GM19043 (cell line): ENCODE data around the gene GALNS.
"Not testable (repeated sequence)": the region's sequence is repeated elsewhere in the genome, so short reads cannot be mapped to it uniquely, and the experiment has no call there.

ENCODE experiments used
- ATAC-seq: cut with Tn5 transposase; IDR thresholded peaks from one replicate; pipeline ENCODE4 v1.9.1; 2021; ENCODE audit warnings: low read depth; ENCODE audit not compliant: unreplicated experiment

Gene GALNS

DNA sequence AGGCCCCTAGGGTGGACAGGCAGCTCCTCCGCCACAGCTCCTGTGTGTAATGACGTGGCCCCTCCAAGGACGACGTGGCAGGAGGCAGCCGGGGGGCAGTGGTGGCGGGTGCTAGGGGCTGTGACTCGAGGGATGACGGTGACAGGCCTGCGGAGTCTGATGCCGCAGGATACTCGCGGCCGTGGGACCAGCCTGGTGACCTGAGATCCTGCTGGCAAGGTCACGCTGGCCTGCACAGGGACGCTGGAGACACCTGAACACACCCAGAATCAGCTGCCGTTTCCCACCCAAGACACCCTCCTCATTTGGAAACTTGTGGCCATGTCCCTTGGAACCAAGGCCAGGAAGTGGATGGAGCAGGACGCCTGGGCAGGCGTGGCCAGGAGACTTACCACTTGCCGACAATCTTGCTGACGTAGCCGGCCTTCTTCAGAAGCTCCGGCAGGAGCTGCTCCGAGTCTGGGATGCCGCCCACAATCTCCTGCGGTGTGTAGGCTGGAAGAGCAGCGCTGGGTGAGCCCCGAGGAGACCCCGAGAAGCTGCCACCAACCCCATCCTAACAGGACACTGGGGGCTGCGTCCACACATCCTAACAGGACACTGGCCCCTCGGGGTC, 16.0 kb downstream of the GALNS start:
- ATAC-seq = no peak

DNA sequence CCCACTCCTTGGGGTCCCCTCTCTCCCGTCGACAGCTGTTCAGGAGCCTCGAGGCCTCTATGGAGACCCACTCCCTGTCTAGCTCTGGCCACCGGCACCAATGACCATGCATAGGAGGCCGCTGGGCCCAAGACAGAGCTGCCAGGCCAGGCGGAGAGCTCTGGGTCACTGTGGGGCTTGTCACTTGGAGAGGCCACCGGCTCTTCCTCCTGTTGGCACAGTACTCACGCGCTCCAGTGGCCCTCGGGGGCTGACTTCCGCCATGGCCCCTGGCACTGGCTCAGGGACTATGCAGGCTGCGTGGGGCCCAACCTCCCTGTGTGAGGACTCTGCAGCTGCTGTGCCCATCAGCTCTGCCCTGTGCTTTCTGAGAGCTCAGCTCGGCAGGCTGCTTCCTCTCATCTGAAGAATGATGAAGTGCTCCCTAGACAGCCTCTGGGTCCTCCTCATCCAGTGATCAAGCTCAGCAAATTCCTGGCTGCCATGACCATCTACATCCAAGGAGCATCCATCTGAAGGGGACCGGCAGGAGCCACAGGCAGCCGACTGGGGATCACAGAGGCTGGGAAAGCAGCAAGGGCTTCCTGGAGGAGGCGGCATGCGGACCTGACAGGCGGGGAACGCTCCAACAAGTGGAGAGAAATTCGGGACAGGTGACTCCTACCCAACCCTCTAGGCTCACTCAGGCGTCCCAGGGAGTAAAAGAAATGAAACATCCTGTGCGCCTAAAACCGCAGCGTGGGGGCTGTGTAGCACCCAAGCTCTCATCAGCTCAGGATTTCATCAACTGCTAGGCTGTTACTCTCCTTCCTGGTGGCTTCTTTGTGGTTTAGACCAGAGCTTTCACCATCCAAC, 16.8 kb downstream of the GALNS start:
- no peak for ATAC-seq

DNA sequence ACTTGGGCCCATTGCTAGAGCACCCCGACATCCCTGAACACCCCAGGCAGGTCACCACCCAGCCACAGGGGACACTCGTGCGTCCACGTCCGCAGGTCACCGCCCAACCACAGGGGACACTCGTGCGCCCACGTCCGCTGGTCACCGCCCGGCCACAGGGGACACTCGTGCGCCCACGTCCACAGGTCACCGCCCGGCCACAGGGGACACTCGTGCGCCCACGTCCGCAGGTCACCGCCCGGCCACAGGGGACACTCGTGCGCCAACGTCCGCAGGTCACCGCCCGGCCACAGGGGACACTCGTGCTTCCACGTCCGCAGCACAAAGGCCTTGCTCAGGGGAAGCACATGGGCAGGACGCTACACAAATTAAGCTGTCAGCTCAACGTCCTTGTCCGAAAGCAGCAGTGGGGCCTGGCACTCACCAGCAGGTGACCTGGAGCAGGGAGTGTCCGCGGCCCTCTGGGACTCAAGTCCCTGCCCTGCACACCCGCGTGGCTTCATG, 17.7 kb downstream of the GALNS start:
- ATAC-seq = no peak

DNA sequence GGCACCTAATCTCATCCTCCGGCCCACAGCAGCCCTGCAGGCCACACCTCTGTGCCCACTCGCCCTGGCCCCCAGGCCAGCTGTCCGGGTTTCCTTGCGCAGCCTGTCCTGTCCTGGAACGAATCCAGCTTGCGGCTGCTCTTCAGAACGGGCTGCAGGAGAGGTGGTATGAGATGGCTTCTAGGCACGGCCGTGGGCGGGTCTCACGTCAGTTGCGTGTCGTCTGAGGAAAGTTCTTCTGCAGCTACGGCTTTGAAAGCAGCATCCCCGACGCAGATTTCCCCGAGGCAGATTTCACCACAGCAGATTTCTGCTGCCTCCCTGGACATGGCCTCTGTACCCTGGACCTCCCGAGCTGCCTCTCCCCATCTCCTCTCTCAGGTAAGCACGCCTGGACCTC, 18.2 kb downstream of the GALNS start:
- no peak for ATAC-seq

DNA sequence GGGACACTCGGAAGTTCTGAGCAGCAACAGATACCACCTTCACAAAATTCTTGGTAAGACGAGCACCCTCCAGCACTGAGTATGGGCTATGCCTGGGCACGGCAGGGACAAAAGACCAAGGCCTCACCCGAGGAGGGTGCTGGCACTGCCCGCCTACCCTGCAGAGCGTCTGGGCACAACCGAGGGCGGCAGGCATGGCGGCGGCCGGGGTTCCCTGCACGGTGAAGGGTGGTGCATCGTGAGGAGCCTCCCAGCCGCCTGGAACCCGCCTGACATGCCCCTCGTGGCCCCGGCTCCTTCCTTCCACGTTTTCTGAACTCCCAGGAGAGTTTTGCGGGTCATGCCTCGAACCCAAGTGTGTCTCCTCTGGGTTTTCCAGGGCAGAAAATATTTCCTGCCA, 18.9 kb downstream of the GALNS start:
- no peak for ATAC-seq

DNA sequence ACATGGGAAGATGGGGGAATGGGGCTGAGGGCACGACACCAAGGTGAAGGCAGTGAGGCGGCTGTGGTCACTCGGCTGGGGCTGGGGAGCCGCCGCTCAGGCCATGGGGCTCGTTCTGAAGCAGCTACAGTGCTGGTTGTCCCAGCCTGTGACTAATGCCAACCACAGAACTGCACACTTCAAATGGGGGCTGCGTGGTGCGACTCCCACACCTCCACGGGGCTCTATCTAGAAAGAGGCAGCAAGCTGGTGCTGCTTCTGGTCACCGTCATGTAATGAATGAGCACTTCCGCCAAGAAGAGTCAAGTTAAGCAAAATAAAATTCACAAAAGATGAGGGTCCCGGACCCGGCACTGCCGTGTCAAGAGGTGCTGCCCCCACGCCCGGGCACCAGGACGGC, 20.0 kb downstream of the GALNS start:
- no peak for ATAC-seq

DNA sequence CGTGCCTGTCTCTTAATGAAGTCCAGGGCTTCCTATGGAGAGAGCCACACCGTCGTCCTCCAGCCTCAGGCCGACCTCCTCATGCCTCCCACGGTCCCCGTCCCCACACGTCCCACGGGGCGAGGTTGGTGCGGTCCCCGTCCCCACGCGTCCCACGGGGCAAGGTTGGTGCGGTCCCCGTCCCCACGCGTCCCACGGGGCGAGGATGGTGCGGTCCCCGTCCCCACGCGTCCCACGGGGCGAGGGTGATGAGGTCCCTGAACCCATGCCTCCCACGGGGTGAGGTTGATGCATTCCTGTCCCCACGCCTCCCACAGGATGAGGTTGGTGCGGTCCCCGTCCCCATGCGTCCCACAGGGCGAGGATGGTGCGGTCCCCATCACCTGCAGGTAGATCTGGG, 20.9 kb downstream of the GALNS start:
- ATAC-seq = no peak

DNA sequence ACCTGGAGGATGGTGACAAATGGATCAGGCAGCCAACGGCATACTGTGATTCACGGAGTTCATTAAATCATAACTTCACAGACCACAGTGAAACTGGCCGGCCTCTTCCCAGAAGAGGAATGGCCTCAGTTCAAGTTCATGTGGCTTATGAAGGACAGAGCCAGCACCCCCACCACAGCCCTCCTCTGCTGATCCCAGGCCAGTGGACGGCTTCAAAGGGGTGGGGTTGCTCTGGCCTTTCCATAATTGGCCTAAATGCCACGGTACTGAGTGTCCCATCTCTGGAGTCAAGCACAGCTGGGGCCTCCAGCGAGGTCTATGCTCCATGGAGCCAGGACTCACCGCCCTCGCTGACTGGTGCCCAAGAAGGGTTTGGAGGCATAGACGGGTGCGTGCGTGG, 21.4 kb downstream of the GALNS start:
- ATAC-seq = no peak

DNA sequence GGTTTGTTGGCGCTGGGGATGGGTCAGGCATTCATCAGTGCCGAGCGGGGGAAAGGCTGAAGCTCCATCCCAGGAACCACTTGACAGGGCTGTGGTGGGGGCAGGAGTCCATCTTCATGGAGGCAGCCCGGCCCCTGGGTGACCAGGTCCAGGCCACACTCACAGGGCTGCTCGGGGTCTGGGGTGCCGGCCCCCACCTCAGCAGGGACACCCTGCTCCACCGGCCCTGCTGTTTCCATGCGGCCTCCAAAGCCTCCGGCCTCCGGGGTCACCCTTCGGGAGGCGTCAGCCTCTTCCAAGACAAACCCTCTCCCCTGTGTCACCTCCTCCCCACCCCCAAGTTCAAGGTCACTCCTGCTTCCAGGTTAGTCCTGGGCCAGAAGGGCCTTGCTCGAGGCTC, 22.1 kb downstream of the GALNS start:
- ATAC-seq = no peak

DNA sequence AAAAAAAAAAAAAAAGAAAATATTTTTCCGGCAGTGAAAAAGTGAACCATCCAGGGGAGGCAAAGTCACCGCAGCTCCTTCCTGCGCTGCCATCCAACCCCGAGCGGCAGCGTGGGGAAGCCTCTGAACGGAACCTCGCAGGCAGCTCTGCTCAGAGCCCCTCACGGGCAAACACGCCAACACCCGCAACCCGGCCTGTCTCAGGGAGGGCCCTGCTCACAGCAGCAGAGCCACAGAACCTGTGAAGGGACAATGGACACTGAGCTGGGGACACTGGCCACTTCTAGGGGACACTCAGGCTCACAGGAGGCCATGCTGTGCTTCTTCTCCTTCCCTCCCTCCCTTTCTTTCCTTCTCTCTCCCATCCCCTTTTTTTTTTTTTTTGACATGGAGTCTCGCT, 23.7 kb downstream of the GALNS start:
- no peak for ATAC-seq

DNA sequence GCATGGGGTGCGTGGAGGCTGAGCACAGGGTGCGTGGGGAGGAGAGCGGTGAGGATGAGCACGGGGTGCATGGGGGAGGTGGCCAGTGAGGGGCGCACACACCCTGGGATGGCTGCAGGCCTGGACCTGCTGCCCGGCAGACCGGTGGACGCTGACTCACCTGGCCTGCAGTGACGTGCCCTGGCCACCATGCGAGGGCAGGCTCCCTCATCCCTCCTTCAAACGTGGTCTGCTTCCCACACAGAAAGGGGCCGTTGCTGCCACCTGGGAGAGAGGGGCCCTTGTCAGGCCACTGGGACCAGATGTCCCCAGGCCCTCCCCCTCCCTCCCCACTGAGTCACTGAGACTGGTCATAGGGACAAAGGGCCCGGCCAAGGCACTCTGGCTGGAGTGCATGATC, 24.9 kb downstream of the GALNS start:
- no peak for ATAC-seq

DNA sequence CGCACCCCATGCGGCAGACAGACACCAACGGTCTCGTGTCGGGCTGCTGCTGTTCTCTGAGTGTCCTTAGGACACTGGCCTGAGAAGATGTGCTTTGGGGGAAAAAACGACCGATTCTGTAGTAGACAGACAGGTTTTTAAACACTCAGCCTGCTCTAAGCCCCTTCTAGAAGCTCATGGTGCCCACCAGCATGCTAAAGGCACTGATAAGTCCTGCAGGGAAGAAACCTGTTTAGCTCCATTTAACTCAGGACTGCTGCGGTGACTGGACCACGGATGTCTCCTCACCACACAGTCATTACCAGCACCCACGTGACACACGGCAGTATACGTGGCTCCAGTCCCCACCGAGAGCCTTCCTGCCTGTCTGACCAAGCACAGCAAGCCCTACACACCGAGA, 26.0 kb downstream of the GALNS start:
- ATAC-seq = no peak

DNA sequence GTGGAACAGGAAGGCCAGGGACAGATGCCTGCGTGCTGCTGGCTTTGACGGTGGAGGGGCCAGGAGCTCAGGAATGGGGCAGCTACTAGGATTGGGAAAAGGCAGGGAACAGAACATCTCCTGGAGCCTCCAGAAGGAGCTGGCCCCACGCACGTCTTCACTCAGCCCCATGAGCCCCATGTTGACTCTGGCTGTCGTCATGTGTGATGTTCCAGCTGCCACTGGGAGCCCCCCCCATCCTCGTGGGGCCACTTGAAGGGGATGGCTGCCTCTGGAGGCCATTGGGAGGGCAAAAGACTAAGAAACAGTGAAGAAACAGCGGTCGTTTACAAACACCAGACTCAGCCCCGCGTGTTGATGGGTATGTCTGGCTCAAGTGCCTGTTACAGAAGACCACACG, 26.5 kb downstream of the GALNS start:
- no peak for ATAC-seq

DNA sequence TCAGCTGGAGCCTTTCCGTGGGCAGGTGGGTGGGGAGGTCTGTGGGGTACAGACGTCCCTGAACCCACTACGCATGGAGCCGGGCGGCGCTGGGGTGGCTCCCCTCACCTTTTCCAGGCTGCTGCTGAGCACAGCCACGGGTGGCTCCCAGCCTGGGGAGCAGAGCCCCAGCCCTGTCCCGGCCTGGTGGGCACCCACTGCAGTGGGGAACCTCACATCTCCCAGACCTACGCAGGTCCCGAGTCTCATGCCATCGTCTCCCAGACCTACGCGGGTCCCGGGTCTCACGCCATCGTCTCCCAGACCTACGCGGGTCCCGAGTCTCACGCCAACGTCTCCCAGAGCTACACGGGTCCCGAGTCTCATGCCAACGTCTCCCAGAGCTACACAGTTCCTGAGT, 28.0 kb downstream of the GALNS start:
- ATAC-seq = no peak

DNA sequence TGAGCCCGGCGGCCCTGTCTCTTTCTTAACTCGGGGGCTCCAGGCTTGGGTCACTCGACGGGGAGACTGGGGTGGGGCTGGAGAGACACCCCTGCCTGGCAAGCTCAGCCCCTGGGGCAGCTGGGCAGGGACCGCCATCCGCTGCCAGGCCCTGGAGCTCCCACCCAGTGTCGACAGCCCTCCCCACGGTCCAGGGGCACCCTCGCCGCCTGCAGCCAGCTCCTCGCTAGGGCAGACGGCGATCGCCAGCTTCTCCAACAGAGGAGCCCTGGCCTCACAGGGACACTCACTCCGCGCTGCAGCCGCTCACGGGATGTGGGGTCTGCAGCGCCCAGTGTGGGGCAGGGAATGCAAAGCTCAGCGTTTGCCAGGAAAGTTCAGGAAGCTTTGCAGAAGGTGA, 29.0 kb downstream of the GALNS start:
- ATAC-seq = no peak

DNA sequence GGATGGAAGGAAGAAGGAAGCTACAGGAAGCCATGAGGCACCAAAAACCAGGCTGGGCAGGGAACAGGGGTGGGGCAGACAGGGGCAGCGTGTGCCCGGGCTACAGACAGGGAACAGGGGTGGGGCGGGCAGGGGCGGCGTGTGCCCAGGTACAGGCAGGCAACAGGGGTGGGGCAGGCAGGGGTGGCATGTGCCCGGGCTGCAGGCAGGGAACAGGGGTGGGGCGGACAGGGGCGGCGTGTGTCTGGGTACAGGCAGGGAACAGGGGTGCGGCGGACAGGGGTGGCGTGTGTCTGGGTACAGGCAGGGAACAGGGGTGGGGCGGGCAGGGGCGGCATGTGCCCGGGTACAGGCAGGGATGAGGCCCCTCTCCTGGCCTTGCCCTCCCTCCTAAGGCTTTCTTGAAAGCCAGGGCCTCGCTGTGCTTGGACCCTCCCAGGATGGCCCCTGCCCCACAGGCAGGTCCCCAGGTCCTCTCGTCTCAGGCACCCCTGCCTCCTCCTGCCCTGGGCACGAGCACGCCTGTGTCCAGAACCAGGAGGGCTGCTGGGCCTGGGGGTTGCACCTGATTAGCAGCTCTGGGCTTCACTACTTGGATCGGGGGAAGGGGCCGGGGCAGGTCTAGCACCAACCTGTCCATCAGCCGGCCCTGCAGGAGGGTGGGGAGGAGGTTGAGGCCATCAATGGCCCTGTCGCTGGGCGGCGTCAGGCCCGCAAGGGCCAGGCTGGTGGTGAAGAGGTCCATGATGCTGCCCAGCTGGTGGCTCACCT, 30.5 kb downstream of the GALNS start:
- no peak for ATAC-seq

DNA sequence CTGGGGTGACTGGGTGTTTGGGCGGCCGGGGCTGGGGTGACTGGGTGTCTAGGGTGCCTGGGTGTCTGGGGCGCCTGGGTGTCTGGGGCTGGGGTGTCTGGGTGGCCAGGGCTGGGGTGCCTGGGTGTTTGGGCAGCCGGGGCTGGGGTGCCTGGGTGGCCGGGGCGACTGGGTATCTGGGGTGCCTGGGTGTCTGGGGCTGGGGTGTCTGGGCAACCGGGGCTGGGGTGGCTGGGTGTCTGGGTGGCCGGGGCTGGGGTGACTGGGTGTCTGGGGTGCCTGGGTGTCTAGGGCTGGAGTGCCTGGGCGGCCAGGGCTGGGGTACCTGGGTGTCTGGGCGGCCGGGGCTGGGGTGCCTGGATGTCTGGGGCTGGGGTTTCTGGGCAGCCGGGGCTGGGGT, 31.6 kb downstream of the GALNS start:
- no peak for ATAC-seq

DNA sequence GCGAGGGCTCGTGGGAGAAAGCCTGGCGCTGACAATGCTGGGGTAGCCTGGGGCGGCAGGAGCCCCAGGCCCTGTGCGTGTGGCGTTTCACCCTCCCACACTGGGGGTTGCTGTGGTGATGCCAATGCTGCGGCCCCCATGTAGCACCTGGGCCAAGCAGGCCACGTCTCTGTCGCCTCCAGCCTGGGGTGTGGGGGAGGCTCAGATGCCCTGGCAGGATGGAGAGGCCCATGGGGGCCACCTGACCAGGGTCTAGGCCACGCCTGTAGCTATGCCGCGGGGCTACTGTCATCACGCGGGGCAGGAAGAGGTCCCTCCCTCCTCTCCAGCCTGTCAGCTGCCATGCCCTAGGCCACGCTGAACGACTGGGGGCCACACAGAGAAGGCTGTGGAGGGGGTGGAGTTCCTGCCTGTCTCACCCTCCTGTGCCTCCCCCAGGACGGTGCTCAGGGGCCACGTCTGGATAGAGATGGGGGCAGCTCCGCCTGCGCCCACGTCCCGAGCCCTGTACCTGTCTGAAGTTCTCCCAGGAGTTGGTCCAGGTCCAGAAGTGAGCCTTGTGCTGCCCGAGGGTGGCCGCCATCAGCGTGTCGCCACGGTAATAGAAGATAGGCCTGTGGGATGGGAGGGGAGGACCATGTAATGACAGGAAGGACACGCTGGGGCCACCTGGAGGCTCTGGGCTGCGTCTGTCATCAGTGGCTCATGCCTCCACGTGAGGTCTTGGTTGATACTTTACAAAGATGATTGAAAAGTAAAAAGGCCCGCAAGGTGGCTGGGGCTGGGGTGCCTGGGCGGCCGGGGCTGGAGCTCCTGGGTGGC, 32.3 kb downstream of the GALNS start:
- no peak for ATAC-seq

DNA sequence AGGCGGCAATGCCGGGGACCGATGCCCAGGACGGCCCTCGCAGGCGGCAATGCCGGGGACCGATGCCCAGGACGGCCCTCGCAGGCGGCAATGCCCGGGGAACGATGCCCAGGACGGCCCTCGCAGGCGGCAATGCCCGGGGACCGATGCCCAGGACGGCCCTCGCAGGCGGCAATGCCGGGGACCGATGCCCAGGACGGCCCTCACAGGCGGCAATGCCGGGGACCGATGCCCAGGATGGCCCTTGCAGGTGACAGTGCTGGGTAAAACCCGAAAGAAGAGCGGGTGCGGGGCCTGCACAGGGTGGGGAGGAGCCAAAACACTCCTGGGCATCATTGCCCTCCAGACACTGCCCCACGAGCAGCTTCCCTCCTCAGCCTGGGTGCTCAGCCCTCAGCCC, 33.1 kb downstream of the GALNS start:
- ATAC-seq = not testable (repeated sequence)

DNA sequence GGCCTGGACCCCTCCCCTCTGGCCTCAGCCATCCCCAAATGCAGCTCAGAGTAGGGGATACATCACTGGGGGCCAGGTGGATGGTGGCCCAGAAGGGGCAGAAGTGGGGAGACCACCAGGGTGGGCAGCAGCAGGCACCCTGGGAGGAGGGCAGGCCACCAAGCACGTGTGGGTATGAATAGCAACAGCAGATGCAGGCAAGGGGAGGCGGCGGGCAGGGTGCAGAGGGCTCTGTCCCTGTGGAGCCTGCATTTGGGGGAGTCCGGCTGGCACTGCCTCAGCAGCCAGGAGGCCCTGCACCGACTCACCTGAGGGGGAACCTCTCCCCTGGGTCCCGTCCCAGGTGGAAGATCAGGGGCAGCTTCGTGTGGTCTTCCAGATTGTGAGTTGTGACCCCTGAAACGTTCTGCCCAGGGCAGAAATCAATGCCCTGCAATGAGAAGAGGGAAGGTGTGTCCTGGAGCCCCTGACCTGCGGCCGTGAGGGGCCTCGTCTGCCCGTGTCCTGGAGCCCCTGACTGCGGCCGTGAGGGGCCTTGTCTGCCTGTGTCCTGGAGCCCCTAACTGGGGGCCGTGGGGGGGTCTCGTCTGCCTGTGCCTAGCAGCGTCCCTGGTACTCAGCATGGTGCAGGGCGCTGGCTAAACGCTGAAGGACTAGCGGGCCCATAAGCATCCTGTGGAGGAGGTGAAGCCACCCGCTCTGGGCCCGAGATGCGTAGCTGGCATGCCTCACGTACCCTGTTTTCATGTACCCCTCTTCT, 34.3 kb downstream of the GALNS start:
- ATAC-seq = no peak
